Left lobe of liver (tissue), 2 donors: Measurements from ENCODE around the gene ZNF606. TPM values are rescaled to one million over a fixed set of nuclear protein-coding genes. Genes with fewer than 3 reads are reported as not detected.
"Not testable (repeated sequence)": the region's sequence is repeated elsewhere in the genome, so short reads cannot be mapped to it uniquely, and the experiment has no call there.

ENCODE experiments used
- ATAC-seq: fragments of 200-7000 bp; cut with Tn5 transposase; one replicate; pipeline ENCODE4 v1.9.1; 2020; ENCODE audit warnings: mild to moderate bottlenecking, moderate library complexity
- DNase-seq: peaks from one replicate; pipeline ENCODE4 v3.0.0-alpha.2; 2020; ENCODE audit warnings: low spot score
- total RNA-seq: library from RNA; stranded (reverse); gene quantifications from one replicate; pipeline ENCODE4 v1.2.1, GENCODE V29; 2021
- donor health status: DM: no; HTN: no; CAD: no; lungs with moderate emphysema.
- donor health status: DM: no; HTN: yes; CAD: no.

The ZNF606 gene
- total RNA-seq, 1 donor from 2014 or later = 9.2 TPM

- DNase-seq (no peak), ATAC-seq (no peak)
Measured at GRCh38 chr19:58014141-58014540, 11.5 kb upstream of the ZNF606 start.

- ATAC-seq (no peak), DNase-seq (no peak)
Measured at GRCh38 chr19:58010507-58010906, 7.9 kb upstream of the ZNF606 start.

GRCh38 chr19:58009666-58010301 lies 7.2 kb upstream of the ZNF606 start:
- DNase-seq (peak; percentile 75), ATAC-seq (peak; percentile 83)

- DNase-seq (no peak), ATAC-seq (peak; percentile 17)
Measured at GRCh38 chr19:58009301-58009665, 6.7 kb upstream of the ZNF606 start.

GRCh38 chr19:58008877-58009276 lies 6.3 kb upstream of the ZNF606 start:
- ATAC-seq, DNase-seq: not testable (repeated sequence)

- ATAC-seq (no peak), DNase-seq (no peak)
Measured at GRCh38 chr19:58007285-58007684, 4.7 kb upstream of the ZNF606 start.

- DNase-seq (no peak), ATAC-seq (peak; percentile 5)
Measured at GRCh38 chr19:58003174-58003828, 681 bp upstream of the ZNF606 start.

- DNase-seq (no peak), ATAC-seq (peak; percentile 35)
Measured at GRCh38 chr19:58001895-58002369, 688 bp downstream of the ZNF606 start.

GRCh38 chr19:58000677-58001076 lies 1.9 kb downstream of the ZNF606 start:
- no peak for DNase-seq
- ATAC-seq = no peak

- no peak for ATAC-seq
Measured at GRCh38 chr19:57992841-57993240, 9.8 kb downstream of the ZNF606 start.

GRCh38 chr19:57978586-57979289 lies 23.9 kb downstream of the ZNF606 start:
- no peak for ATAC-seq

More at GRCh38 chr19:57992841-57993240, 9.8 kb downstream of the ZNF606 start:
- no peak for DNase-seq

GRCh38 chr19:57974434-57974833 lies 28.2 kb downstream of the ZNF606 start, which contains the start of gene C19orf18:
C19orf18 (minus strand) TSS chr19:57974534; CDS start chr19:57974432, 102 bp downstream.
- DNase-seq (no peak), ATAC-seq (no peak)

More at GRCh38 chr19:57978586-57979289, 23.9 kb downstream of the ZNF606 start:
- no peak for DNase-seq

GRCh38 chr19:57964761-57965160 lies 37.9 kb downstream of the ZNF606 start:
- no peak for ATAC-seq
- no peak for DNase-seq

- DNase-seq (no peak), ATAC-seq (no peak)
Measured at GRCh38 chr19:57961785-57962184, 40.8 kb downstream of the ZNF606 start.

- DNase-seq (no peak), ATAC-seq (no peak)
Measured at GRCh38 chr19:57954996-57955395, 47.6 kb downstream of the ZNF606 start.

GRCh38 chr19:57949702-57950101 lies 52.9 kb downstream of the ZNF606 start:
- ATAC-seq (no peak), DNase-seq (no peak)

GRCh38 chr19:57949296-57949695 lies 53.3 kb downstream of the ZNF606 start:
- DNase-seq (no peak), ATAC-seq (no peak)

GRCh38 chr19:57947419-57948134 lies 55.0 kb downstream of the ZNF606 start, which contains the start of gene ZNF256:
ZNF256 (minus strand) TSS chr19:57947706; CDS start chr19:57947474, 232 bp downstream.
- DNase-seq = peak; percentile 94
- peak; percentile 99 for ATAC-seq

- no peak for DNase-seq
- no peak for ATAC-seq
Measured at GRCh38 chr19:57947088-57947418, 55.6 kb downstream of the ZNF606 start.

- DNase-seq (no peak), ATAC-seq (no peak)
Measured at GRCh38 chr19:57946316-57946715, 56.3 kb downstream of the ZNF606 start.

- ATAC-seq (no peak), DNase-seq (no peak)
Measured at GRCh38 chr19:57941593-57941992, 61.0 kb downstream of the ZNF606 start.
